WTC11 (cell line): ENCODE measurements around the gene HOXB3. TPM values are rescaled to one million over a fixed set of nuclear protein-coding genes. Genes with fewer than 3 reads are reported as not detected.
A peak's percentile ranks its signal among the peaks of the same experiment; 100 is the strongest.

Source experiments
- ATAC-seq: fragments of 200-7000 bp; cut with Tn5 transposase; 2 replicates; pipeline ENCODE4 v1.10.0; 2021; ENCODE audit warnings: mild to moderate bottlenecking, moderate library complexity
- CTCF ChIA-PET: fragments of 300-600 bp; sonication (Branson Sonifier 250); formaldehyde crosslinking; loops from one replicate; lab custom pipeline; 2021; ENCODE audit warnings: antibody characterized with exemption; lab: Charles Lee
- POLR2A ChIA-PET: fragments of 350-600 bp; sonication (Branson Sonifier 250); formaldehyde crosslinking; loops from one replicate; lab custom pipeline; 2021; ENCODE audit warnings: antibody characterized with exemption; lab: Charles Lee
- DNase-seq: peaks from one replicate; pipeline ENCODE4 v3.0.0; 2021; ENCODE audit warnings: low spot score
- H3K27ac Mint-ChIP-seq: 2 replicates; pipeline ENCODE4 v1.8.0; 2021; ENCODE audit warnings: mixed read lengths
- H3K27me3 Mint-ChIP-seq: 2 replicates; pipeline ENCODE4 v1.8.0; 2021; ENCODE audit warnings: low read depth, mild to moderate bottlenecking, moderate library complexity, mixed read lengths
- H3K36me3 Mint-ChIP-seq: 2 replicates; pipeline ENCODE4 v1.8.0; 2021; ENCODE audit warnings: mixed read lengths
- H3K4me1 Mint-ChIP-seq: 2 replicates; pipeline ENCODE4 v1.8.0; 2022; ENCODE audit warnings: mixed read lengths
- H3K4me3 Mint-ChIP-seq: 2 replicates; pipeline ENCODE4 v1.8.0; 2021; ENCODE audit warnings: mild to moderate bottlenecking, moderate library complexity, mixed read lengths
- H3K9me3 Mint-ChIP-seq: 2 replicates; pipeline ENCODE4 v1.8.0; 2021; ENCODE audit warnings: mixed read lengths
- ATF1 ChIP-seq: sonication (generic); formaldehyde crosslinking; IDR thresholded peaks from 2 replicates; pipeline ENCODE4 v1.8.1; 2023; ENCODE audit warnings: mild to moderate bottlenecking, moderate library complexity, missing genetic modification reagents
- E2F1 ChIP-seq: sonication (generic); formaldehyde crosslinking; IDR thresholded peaks from 2 replicates; pipeline ENCODE4 v1.8.0; 2022; ENCODE audit warnings: mild to moderate bottlenecking, missing genetic modification reagents
- E2F5 ChIP-seq: sonication (generic); formaldehyde crosslinking; IDR thresholded peaks from 2 replicates; pipeline ENCODE4 v1.8.1; 2022; ENCODE audit warnings: mild to moderate bottlenecking, moderate library complexity, missing genetic modification reagents
- HMGXB4 ChIP-seq: sonication (generic); formaldehyde crosslinking; IDR thresholded peaks from 2 replicates; pipeline ENCODE4 v1.8.1; 2023; ENCODE audit warnings: mild to moderate bottlenecking, moderate library complexity, missing genetic modification reagents
- NFYB ChIP-seq: sonication (generic); formaldehyde crosslinking; conservative IDR thresholded peaks from 2 replicates; pipeline ENCODE4 v1.8.0; 2022; ENCODE audit warnings: low read depth, missing genetic modification reagents
- NR3C1 ChIP-seq: sonication (generic); formaldehyde crosslinking; conservative IDR thresholded peaks from 2 replicates; pipeline ENCODE4 v1.8.1; 2023; ENCODE audit warnings: low read depth, mild to moderate bottlenecking, missing genetic modification reagents
- SMAD3 ChIP-seq: sonication (generic); formaldehyde crosslinking; IDR thresholded peaks from 2 replicates; pipeline ENCODE4 v1.8.0; 2022; ENCODE audit warnings: missing genetic modification reagents, mild to moderate bottlenecking, borderline replicate concordance
- STAT6 ChIP-seq: sonication (generic); formaldehyde crosslinking; conservative IDR thresholded peaks from 2 replicates; pipeline ENCODE4 v1.8.1; 2023; ENCODE audit warnings: mild to moderate bottlenecking, low read depth, missing genetic modification reagents, moderate library complexity
- TEAD1 ChIP-seq: sonication (generic); formaldehyde crosslinking; IDR thresholded peaks from 2 replicates; pipeline ENCODE4 v1.8.0; 2022; ENCODE audit warnings: mild to moderate bottlenecking, missing genetic modification reagents
- USF1 ChIP-seq: sonication (generic); formaldehyde crosslinking; IDR thresholded peaks from 2 replicates; pipeline ENCODE4 v1.8.0; 2022; ENCODE audit warnings: mild to moderate bottlenecking, missing genetic modification reagents
- USF2 ChIP-seq: sonication (generic); formaldehyde crosslinking; IDR thresholded peaks from 2 replicates; pipeline ENCODE4 v1.8.1; 2023; ENCODE audit warnings: mild to moderate bottlenecking, missing genetic modification reagents, moderate library complexity
- ZBTB21 ChIP-seq: sonication (generic); formaldehyde crosslinking; IDR thresholded peaks from 2 replicates; pipeline ENCODE4 v1.8.1; 2023; ENCODE audit warnings: mild to moderate bottlenecking, missing genetic modification reagents, borderline replicate concordance
- ZMAT4 ChIP-seq: fragments of 250-450 bp; sonication (Bioruptor Pico); IDR thresholded peaks from 2 replicates; pipeline ENCODE4 v1.9.0; 2021; ENCODE audit warnings: mild to moderate bottlenecking
- ZNF219 ChIP-seq: sonication (generic); formaldehyde crosslinking; IDR thresholded peaks from 2 replicates; pipeline ENCODE4 v1.8.0; 2023; ENCODE audit warnings: missing genetic modification reagents, mild to moderate bottlenecking, borderline replicate concordance
- ZNF232 ChIP-seq: sonication (generic); formaldehyde crosslinking; IDR thresholded peaks from 2 replicates; pipeline ENCODE4 v1.8.0; 2022; ENCODE audit warnings: mild to moderate bottlenecking, missing genetic modification reagents
- ZNF263 ChIP-seq: sonication (generic); formaldehyde crosslinking; IDR thresholded peaks from 2 replicates; pipeline ENCODE4 v1.8.1; 2022; ENCODE audit warnings: low read depth, mild to moderate bottlenecking, moderate library complexity, missing genetic modification reagents
- ZNF396 ChIP-seq: fragments of 250-450 bp; sonication (Bioruptor Pico); IDR thresholded peaks from 2 replicates; pipeline ENCODE4 v1.8.0; 2021; ENCODE audit warnings: mild to moderate bottlenecking, moderate library complexity, borderline replicate concordance
- total RNA-seq: library from RNA; stranded (reverse); gene quantifications from 3 replicates; pipeline ENCODE4 v1.2.3, GENCODE V29; 2021

HOXB3 gene
- total RNA-seq, 1 experiment from 2014 or later, result 0.09 TPM

- H3K27ac Mint-ChIP-seq, result no peak overlapping the region
- no peak for ATAC-seq
- peaks cover 29% of the 10 kb centered on the region for H3K4me1 Mint-ChIP-seq
- 0 out of 2 replicates have a peak, but pooled peaks cover 5% of the 10 kb centered on the region for H3K36me3 Mint-ChIP-seq
- TF ChIP-seq TEAD1 (CRISPR knock-in tag), result no peak
- TF ChIP-seq, all 79 proteins: peak for 0
- Mint-ChIP-seq H3K4me3 (peak overlapping the region; percentile 61), H3K27me3 (peaks cover 100% of the 10 kb centered on the region; the same call in 1 of the 2 replicates), H3K9me3 (no peaks in the 10 kb centered on the region)
- ChIA-PET CTCF (no interaction called here), POLR2A (no interaction called here)
- DNase-seq, result no peak
These were observed 21.2 kb upstream of the HOXB3 start for GRCh38 chr17:48611213-48611612.

GRCh38 chr17:48610282-48611211, 20.5 kb upstream of the HOXB3 start, which contains the start of gene HOXB7:
HOXB7 (minus strand) TSS chr17:48611017; CDS start chr17:48610918, 99 bp downstream.
- ATAC-seq (peak; percentile 9), DNase-seq (no peak)
- Mint-ChIP-seq H3K4me3 (peak within 1 kb of the TSS; percentile 61), H3K4me1 (peaks cover 32% of the 10 kb centered on the region), H3K9me3 (no peaks in the 10 kb centered on the region), H3K27me3 (peaks cover 100% of the 10 kb centered on the region; the same call in 1 of the 2 replicates), H3K36me3 (0 out of 2 replicates have a peak, but pooled peaks cover 5% of the 10 kb centered on the region), H3K27ac (no peak within 1 kb of the TSS)
- ChIA-PET POLR2A (no interaction called here), CTCF (interaction anchor here (0.6 to 2.0 kb wide), 8 partner anchors 14 to 584 kb away, joined by 3 to 9 read pairs (median 4); no protein-coding TSS in a partner anchor)
- TF ChIP-seq SMAD3 (no peak), ZNF232 (CRISPR knock-in tag) (no peak), ZNF219 (CRISPR knock-in tag) (no peak), ZBTB21 (CRISPR knock-in tag) (no peak), NR3C1 (CRISPR knock-in tag) (no peak), TEAD1 (CRISPR knock-in tag) (no peak), STAT6 (CRISPR knock-in tag) (no peak), USF2 (CRISPR knock-in tag) (peak; percentile 93), USF1 (CRISPR knock-in tag) (peak; percentile 94), ATF1 (no peak), NFYB (CRISPR knock-in tag) (peak; percentile 39; the same call in 1 of the 2 replicates), ZMAT4 (no peak), E2F1 (no peak), E2F5 (CRISPR knock-in tag) (no peak), ZNF396 (no peak), HMGXB4 (no peak), ZNF263 (CRISPR knock-in tag) (no peak)
